Stimulated activated CD8-positive, alpha-beta memory T cell treated with anti-CD3 and anti-CD28 coated beads, Interleukin-15, amount 100 ng/mL, for 48 hours (primary cell): ENCODE measurements around the gene HOXB7.

Experiments
- DNase-seq, 2 donors: peaks; one replicate each; pipeline ENCODE4 v3.0.0-alpha.2; 2020; ENCODE audit warnings: low read depth in 2 of 2

The HOXB7 gene

GRCh38 chr17:48609033-48609432 lies 1.8 kb downstream of the HOXB7 start:
- DNase-seq, result no peak

- DNase-seq, result no peak
Observed at GRCh38 chr17:48608494-48608834, 2.4 kb downstream of the HOXB7 start.

- DNase-seq, result no peak
Observed at GRCh38 chr17:48606892-48607614, 3.8 kb downstream of the HOXB7 start.

- no peak for DNase-seq
Observed at GRCh38 chr17:48605991-48606891, 4.6 kb downstream of the HOXB7 start.

GRCh38 chr17:48605409-48605919 lies 5.4 kb downstream of the HOXB7 start:
- no peak for DNase-seq

- no peak for DNase-seq
Observed at GRCh38 chr17:48604770-48605329, 6.0 kb downstream of the HOXB7 start, which contains the start of gene HOXB6. HOXB6 (minus strand) TSS chr17:48604986; CDS start chr17:48598150, 6,836 bp downstream.

- DNase-seq, result no peak
Observed at GRCh38 chr17:48603959-48604769, 6.7 kb downstream of the HOXB7 start.

GRCh38 chr17:48601539-48602425 lies 9.0 kb downstream of the HOXB7 start:
- no peak for DNase-seq

GRCh38 chr17:48601207-48601538 lies 9.6 kb downstream of the HOXB7 start:
- no peak for DNase-seq

- no peak for DNase-seq
Observed at GRCh38 chr17:48600244-48601098, 10.3 kb downstream of the HOXB7 start.

GRCh38 chr17:48599354-48599753 lies 11.5 kb downstream of the HOXB7 start:
- DNase-seq, result no peak

- no peak for DNase-seq
Observed at GRCh38 chr17:48598736-48599135, 12.1 kb downstream of the HOXB7 start.

- no peak for DNase-seq
Observed at GRCh38 chr17:48597778-48598631, 12.8 kb downstream of the HOXB7 start.

- DNase-seq, result no peak
Observed at GRCh38 chr17:48597528-48597777, 13.4 kb downstream of the HOXB7 start.

GRCh38 chr17:48596735-48597527 lies 13.9 kb downstream of the HOXB7 start:
- no peak for DNase-seq

GRCh38 chr17:48596000-48596734 lies 14.7 kb downstream of the HOXB7 start:
- no peak for DNase-seq

GRCh38 chr17:48595278-48595999 lies 15.4 kb downstream of the HOXB7 start:
- DNase-seq, result no peak
